Neural cell (in vitro differentiated cells): ENCODE measurements around the gene EFCAB11. TPM values are rescaled to one million over a fixed set of nuclear protein-coding genes. Genes with fewer than 3 reads are reported as not detected.

Source experiments
- H2AFZ ChIP-seq: fragments of 200-600, 300-800 bp; sonication (generic), shearing (Covaris generic); 2 replicates; pipeline ENCODE4 v1.6.0; 2014; ENCODE audit warnings: low read depth, mild to moderate bottlenecking, antibody characterized with exemption, low read length, moderate library complexity
- H3F3A ChIP-seq: fragments of 200-600 bp; shearing (Covaris generic); 2 replicates; pipeline ENCODE4 v1.6.1; 2016; ENCODE audit warnings: mild to moderate bottlenecking, moderate library complexity, mixed read lengths, antibody characterized with exemption, low read length; ENCODE audit not compliant: insufficient read depth, poor library complexity, severe bottlenecking
- H3K27ac ChIP-seq: fragments of 200-600, 300-800 bp; sonication (generic), shearing (Covaris generic); 2 replicates; pipeline ENCODE4 v1.5.1; 2014; ENCODE audit warnings: mild to moderate bottlenecking, low read length, moderate library complexity
- H3K27me3 ChIP-seq: fragments of 300-800, 200-600 bp; sonication (generic), shearing (Covaris generic); 2 replicates; pipeline ENCODE4 v1.6.0; 2014; ENCODE audit warnings: mild to moderate bottlenecking, low read depth, low read length, moderate library complexity; ENCODE audit not compliant: insufficient read depth
- H3K36me3 ChIP-seq: fragments of 300-800, 200-600 bp; sonication (generic), shearing (Covaris generic); 2 replicates; pipeline ENCODE4 v1.5.1; 2014; ENCODE audit warnings: mild to moderate bottlenecking, antibody characterized with exemption, low read length, moderate library complexity; ENCODE audit not compliant: insufficient read depth
- H3K4me2 ChIP-seq: fragments of 300-800, 200-600 bp; sonication (generic), shearing (Covaris generic); 2 replicates; pipeline ENCODE4 v1.6.0; 2014; ENCODE audit warnings: mild to moderate bottlenecking, low read length
- H3K4me3 ChIP-seq: fragments of 300-800, 200-600 bp; sonication (generic), shearing (Covaris generic); 2 replicates; pipeline ENCODE4 v1.5.1; 2014; ENCODE audit warnings: mild to moderate bottlenecking, low read length, moderate library complexity
- H3K79me2 ChIP-seq: fragments of 200-600 bp; shearing (Covaris generic); replicated peaks from 2 replicates; pipeline ENCODE4 v1.6.0; 2014; ENCODE audit warnings: mild to moderate bottlenecking, low read length, moderate library complexity; ENCODE audit not compliant: insufficient read depth
- H3K9ac ChIP-seq: fragments of 300-800, 200-600 bp; sonication (generic), shearing (Covaris generic); 2 replicates; pipeline ENCODE4 v1.6.1; 2016; ENCODE audit warnings: mild to moderate bottlenecking, low read length, mixed read lengths
- H3K9me2 ChIP-seq: fragments of 200-600 bp; shearing (Covaris generic); 2 replicates; pipeline ENCODE4 v1.6.1; 2016; ENCODE audit warnings: mild to moderate bottlenecking, low read length, mixed read lengths; ENCODE audit not compliant: insufficient read depth
- H3K9me3 ChIP-seq: fragments of 200-600, 300-800 bp; sonication (generic), shearing (Covaris generic); 2 replicates; pipeline ENCODE4 v1.6.1; 2016; ENCODE audit warnings: mild to moderate bottlenecking, mixed run types, low read length, moderate library complexity, mixed read lengths
- H4K20me1 ChIP-seq: fragments of 200-600 bp; shearing (Covaris generic); 2 replicates; pipeline ENCODE4 v1.6.1; 2016; ENCODE audit warnings: mild to moderate bottlenecking, mixed run types; ENCODE audit not compliant: insufficient read depth
- EP300 ChIP-seq: fragments of 450-650 bp; conservative IDR thresholded peaks from 2 replicates; pipeline ENCODE4 v1.6.1; 2014; ENCODE audit warnings: antibody characterized with exemption, mild to moderate bottlenecking, moderate library complexity; ENCODE audit not compliant: poor library complexity, severe bottlenecking
- EZH2 ChIP-seq: fragments of 200-600, 300-800 bp; shearing (Covaris generic), sonication (generic); IDR thresholded peaks from 2 replicates; pipeline ENCODE4 v1.6.1; 2014; ENCODE audit warnings: antibody characterized with exemption, low read length, borderline replicate concordance, mild to moderate bottlenecking; ENCODE audit not compliant: insufficient read depth, poor library complexity, severe bottlenecking
- MXI1 ChIP-seq: fragments of 450-650 bp; conservative IDR thresholded peaks from 2 replicates; pipeline ENCODE4 v1.6.1; 2014; ENCODE audit warnings: antibody characterized with exemption, mild to moderate bottlenecking; ENCODE audit not compliant: poor library complexity, severe bottlenecking
- POLR2AphosphoS5 ChIP-seq: IDR thresholded peaks from 2 replicates; pipeline ENCODE4 v1.6.1; 2012
- RAD21 ChIP-seq: fragments of 450-650 bp; conservative IDR thresholded peaks from 2 replicates; pipeline ENCODE4 v1.6.1; 2014; ENCODE audit warnings: antibody characterized with exemption, mild to moderate bottlenecking, moderate library complexity
- SMC3 ChIP-seq: fragments of 450-650 bp; conservative IDR thresholded peaks from 2 replicates; pipeline ENCODE4 v1.6.1; 2014; ENCODE audit warnings: antibody characterized with exemption, mild to moderate bottlenecking, moderate library complexity; ENCODE audit not compliant: poor library complexity
- TAF1 ChIP-seq: IDR thresholded peaks from 2 replicates; pipeline ENCODE4 v1.6.1; 2012; ENCODE audit warnings: low read depth
- polyA plus RNA-seq: library from polyadenylated mRNA; depleted of rRNA; stranded (reverse); fragments of >200 nt; gene quantifications from 2 replicates; pipeline ENCODE4 v1.2.3, GENCODE V29; 2014
- TF ChIP-seq, protein P1 (sequence below): IDR thresholded peaks from 2 replicates; pipeline ENCODE4 v1.6.1; 2012; ENCODE audit warnings: borderline replicate concordance
- TF ChIP-seq, protein P2 (sequence below): fragments of 450-650 bp; IDR thresholded peaks from 2 replicates; pipeline ENCODE4 v1.5.1; 2014; ENCODE audit warnings: antibody characterized with exemption, mild to moderate bottlenecking, moderate library complexity; ENCODE audit not compliant: poor library complexity, severe bottlenecking

The EFCAB11 gene
- polyA plus RNA-seq, 1 donor from 2014 or later: 7.9 TPM

DNA sequence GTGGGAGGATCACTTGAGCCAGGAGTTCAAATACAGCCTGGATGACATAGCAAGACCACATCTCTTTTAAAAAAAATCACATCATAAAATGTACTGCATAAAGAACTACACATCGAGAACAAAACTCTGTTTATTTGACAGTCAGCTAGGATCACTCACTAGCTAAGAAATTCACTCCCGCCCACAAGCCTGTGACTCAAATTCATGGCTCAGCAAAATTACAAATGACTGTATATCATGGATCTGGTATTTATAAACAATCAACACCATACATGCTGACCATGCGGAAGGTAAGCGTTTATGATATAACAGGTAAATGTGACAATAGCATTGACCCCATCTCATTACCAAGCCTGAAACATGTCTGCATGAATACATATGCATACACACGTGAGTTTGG is 206.5 kb downstream of the EFCAB11 start:
- Histone ChIP-seq H4K20me1 (no peaks in the 10 kb centered on the region), H3K9me2 (no peaks in the 10 kb centered on the region), H3K79me2 (no peaks in the 10 kb centered on the region), H3K36me3 (no peaks in the 10 kb centered on the region), H3K9ac (no peak overlapping the region), H2AFZ (no peak overlapping the region), H3K27me3 (no peaks in the 10 kb centered on the region), H3F3A (no peaks in the 10 kb centered on the region), H3K27ac (no peak overlapping the region), H3K4me3 (no peak overlapping the region), H3K4me2 (no peak overlapping the region), H3K9me3 (peaks cover 3% of the 10 kb centered on the region)
- TF ChIP-seq RAD21 (no peak), MXI1 (no peak), POLR2AphosphoS5 (no peak), SMC3 (no peak), EZH2 (no peak), EP300 (no peak), TAF1 (no peak)
- TF ChIP-seq, protein P1, sequence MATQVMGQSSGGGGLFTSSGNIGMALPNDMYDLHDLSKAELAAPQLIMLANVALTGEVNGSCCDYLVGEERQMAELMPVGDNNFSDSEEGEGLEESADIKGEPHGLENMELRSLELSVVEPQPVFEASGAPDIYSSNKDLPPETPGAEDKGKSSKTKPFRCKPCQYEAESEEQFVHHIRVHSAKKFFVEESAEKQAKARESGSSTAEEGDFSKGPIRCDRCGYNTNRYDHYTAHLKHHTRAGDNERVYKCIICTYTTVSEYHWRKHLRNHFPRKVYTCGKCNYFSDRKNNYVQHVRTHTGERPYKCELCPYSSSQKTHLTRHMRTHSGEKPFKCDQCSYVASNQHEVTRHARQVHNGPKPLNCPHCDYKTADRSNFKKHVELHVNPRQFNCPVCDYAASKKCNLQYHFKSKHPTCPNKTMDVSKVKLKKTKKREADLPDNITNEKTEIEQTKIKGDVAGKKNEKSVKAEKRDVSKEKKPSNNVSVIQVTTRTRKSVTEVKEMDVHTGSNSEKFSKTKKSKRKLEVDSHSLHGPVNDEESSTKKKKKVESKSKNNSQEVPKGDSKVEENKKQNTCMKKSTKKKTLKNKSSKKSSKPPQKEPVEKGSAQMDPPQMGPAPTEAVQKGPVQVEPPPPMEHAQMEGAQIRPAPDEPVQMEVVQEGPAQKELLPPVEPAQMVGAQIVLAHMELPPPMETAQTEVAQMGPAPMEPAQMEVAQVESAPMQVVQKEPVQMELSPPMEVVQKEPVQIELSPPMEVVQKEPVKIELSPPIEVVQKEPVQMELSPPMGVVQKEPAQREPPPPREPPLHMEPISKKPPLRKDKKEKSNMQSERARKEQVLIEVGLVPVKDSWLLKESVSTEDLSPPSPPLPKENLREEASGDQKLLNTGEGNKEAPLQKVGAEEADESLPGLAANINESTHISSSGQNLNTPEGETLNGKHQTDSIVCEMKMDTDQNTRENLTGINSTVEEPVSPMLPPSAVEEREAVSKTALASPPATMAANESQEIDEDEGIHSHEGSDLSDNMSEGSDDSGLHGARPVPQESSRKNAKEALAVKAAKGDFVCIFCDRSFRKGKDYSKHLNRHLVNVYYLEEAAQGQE: no peak
- TF ChIP-seq, protein P2, sequence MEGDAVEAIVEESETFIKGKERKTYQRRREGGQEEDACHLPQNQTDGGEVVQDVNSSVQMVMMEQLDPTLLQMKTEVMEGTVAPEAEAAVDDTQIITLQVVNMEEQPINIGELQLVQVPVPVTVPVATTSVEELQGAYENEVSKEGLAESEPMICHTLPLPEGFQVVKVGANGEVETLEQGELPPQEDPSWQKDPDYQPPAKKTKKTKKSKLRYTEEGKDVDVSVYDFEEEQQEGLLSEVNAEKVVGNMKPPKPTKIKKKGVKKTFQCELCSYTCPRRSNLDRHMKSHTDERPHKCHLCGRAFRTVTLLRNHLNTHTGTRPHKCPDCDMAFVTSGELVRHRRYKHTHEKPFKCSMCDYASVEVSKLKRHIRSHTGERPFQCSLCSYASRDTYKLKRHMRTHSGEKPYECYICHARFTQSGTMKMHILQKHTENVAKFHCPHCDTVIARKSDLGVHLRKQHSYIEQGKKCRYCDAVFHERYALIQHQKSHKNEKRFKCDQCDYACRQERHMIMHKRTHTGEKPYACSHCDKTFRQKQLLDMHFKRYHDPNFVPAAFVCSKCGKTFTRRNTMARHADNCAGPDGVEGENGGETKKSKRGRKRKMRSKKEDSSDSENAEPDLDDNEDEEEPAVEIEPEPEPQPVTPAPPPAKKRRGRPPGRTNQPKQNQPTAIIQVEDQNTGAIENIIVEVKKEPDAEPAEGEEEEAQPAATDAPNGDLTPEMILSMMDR: no peak

DNA sequence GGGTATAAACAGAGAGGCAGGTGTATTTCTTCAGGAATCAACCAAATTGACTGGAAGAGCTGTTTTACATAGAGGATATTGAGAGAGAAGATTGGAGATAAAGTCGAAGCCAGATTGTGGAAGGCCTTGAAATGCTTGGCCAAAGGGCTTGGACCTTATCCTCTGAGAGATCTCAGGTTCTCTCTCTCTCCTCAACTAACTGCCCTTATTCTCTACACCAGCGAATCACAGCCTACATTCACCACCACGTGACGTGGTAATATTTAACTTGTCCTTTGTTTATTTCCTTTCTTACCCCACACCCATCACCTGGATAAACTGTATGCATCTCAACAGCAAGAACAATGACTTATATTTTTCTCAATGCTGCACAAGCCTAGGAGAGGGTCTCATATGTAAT is 207.4 kb downstream of the EFCAB11 start:
- H3K4me3 ChIP-seq: no peak overlapping the region
- H3K9ac ChIP-seq: no peak overlapping the region
- no peaks in the 10 kb centered on the region for H4K20me1 ChIP-seq

More for the DNA sequence above, 207.4 kb downstream of the EFCAB11 start:
- Histone ChIP-seq H3K36me3 (no peaks in the 10 kb centered on the region), H3K9me3 (peaks cover 3% of the 10 kb centered on the region), H3K27me3 (no peaks in the 10 kb centered on the region), H3K9me2 (no peaks in the 10 kb centered on the region), H3K79me2 (no peaks in the 10 kb centered on the region), H3F3A (no peaks in the 10 kb centered on the region), H2AFZ (no peak overlapping the region), H3K4me2 (no peak overlapping the region), H3K27ac (no peak overlapping the region)
- TF ChIP-seq TAF1: no peak
- no peak for TF ChIP-seq POLR2AphosphoS5
- no peak for TF ChIP-seq MXI1
- no peak for TF ChIP-seq RAD21
- no peak for TF ChIP-seq SMC3
- TF ChIP-seq, protein P1: no peak
- no peak for TF ChIP-seq EP300
- TF ChIP-seq EZH2: no peak
- TF ChIP-seq, protein P2: no peak
